ENCODE measurements around the gene SLC2A13.
"Not testable (repeated sequence)": the region's sequence is repeated elsewhere in the genome, so short reads cannot be mapped to it uniquely, and the experiment has no call there.

Gene SLC2A13

GRCh38 chr12:40034156-40034555 lies 71.7 kb downstream of the SLC2A13 start:
- no peak for DNase-seq

- no peak for DNase-seq
Measured at GRCh38 chr12:40033242-40033630, 72.6 kb downstream of the SLC2A13 start.

DNA sequence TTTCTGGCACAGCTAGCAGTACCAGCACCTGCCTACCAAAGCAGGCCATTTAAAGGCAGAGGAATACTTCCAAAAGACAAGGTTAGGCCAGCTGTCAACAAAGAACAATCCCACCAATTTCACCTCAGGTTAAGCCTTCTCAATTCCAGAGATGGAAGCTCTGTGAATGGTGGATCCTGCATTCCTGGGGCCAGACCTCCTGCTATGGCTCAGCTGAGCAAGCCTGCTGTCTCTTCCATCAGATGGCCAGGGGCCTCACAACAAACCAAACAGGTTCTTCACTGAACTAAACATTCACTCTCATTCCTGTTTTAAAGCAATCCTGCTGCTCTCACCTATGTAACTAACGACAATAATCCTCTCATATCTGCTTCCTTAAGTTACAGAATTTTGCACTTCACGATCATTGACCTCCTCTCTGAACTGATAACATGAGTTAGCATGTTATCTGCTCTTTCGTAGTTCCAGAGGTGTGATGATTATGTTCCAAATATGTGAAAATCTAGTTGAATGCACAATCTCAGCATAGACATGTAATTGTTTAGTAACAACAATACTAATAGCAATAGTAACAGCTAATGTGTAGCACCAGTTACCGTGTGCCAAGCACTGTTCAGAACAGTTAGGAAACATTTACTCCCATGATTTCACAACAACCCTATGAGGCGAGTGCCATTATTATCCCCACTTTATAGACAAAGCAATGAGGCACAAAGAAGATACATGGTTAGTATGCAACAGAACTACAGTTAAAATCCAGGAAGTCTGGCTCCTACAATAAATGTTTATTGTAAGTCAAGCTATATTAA lies 73.2 kb downstream of the SLC2A13 start:
- no peak for DNase-seq

DNA sequence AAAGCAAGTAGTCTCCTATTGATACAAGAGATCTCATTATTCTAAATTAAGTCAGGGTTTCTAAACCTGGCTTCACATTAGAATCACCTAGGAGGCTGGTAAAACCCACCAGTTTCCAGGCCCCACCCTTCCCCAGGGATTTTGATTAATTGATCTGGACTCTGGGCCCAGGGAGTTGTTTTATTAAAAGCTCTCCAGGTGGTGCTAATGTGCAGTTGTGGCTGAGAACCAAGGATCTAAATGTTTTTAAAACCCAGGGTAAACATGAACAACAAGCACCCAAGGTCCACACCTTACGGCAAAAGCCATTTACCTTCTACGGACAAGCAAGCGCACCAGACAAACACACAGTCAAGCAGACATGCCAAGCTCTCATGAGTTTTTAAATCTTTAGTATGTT lies 73.9 kb downstream of the SLC2A13 start:
- DNase-seq = no peak

DNA sequence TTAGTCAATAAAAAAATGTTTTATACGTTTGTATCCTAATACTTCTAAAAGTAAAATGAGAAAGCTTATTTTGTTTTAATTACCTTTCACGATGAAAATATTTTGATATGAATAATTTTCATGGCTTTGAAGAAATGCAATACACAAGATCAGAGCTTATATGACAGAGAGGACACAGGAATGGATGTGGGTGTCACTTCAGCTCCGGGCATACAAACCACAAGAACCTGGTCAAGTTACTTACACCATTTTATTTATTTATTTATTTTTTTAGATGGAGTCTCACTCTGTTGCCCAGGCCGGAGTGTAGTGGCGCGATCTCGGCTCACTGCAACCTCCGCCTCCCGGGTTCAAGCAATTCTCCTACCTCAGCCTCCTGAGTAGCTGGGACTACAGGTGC lies 74.9 kb downstream of the SLC2A13 start:
- not testable (repeated sequence) for DNase-seq

DNA sequence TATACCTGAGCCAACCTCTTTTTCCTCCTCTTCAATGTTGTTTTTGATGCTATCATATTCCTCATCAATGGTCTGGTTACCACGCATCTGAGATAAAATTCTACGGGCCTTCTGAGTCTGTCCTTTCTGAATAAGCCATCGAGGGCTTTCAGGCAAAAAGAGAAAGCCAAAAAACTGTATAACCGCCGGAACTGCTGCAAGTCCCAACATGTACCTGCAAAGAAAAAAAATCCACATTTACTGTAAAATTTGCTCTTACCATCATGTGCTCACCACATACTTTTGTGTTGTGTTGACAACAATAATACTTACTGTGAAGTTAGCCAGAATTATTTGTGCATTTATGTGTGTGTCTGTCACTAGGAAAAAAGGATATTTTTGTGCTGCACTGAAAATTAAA lies 77.6 kb downstream of the SLC2A13 start:
- DNase-seq = no peak

- no peak for DNase-seq
Measured at GRCh38 chr12:40022850-40023249, 83.0 kb downstream of the SLC2A13 start.

GRCh38 chr12:40020261-40020691 lies 85.6 kb downstream of the SLC2A13 start:
- DNase-seq = no peak

GRCh38 chr12:40017488-40017887 lies 88.4 kb downstream of the SLC2A13 start:
- DNase-seq = no peak

GRCh38 chr12:40016980-40017379 lies 88.9 kb downstream of the SLC2A13 start:
- no peak for DNase-seq

- DNase-seq = no peak
Measured at GRCh38 chr12:40015881-40016280, 90.0 kb downstream of the SLC2A13 start.

DNA sequence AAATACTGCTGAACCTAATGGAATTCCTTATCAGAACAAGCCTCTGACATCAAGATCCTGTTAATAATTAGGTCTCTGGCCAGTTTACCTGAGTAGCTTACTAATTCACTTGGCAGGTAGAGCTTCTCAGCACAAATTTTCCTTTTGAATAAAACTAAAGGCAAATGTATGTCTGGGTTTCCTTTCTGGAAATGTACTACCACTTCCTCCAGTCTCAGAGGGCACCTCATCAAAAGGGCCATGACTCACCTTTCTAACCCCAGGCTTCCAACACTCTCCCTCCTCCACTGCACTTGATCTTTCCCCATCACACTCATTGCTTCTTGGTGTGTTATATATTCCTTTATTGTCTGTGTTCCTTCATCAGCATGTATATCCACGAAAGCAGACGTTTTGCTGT lies 90.5 kb downstream of the SLC2A13 start:
- no peak for DNase-seq

DNA sequence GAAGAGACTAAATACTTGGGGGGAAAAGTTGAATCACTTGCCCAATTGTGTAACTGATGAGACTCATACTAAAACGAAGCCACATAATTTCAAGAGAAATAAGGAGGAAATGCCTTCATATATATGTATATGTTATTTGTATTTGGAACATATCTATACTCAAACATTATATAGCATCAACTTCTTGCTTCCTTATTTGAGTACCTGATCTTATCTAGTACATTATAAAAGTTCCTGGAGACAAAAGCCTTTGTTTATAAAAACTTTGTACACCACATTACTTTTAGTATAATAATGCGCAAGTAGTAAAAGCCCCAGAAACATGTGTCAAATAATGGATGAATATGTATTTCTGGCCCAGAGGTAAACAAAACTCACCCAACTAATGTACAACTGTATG lies 92.0 kb downstream of the SLC2A13 start:
- DNase-seq = no peak

DNA sequence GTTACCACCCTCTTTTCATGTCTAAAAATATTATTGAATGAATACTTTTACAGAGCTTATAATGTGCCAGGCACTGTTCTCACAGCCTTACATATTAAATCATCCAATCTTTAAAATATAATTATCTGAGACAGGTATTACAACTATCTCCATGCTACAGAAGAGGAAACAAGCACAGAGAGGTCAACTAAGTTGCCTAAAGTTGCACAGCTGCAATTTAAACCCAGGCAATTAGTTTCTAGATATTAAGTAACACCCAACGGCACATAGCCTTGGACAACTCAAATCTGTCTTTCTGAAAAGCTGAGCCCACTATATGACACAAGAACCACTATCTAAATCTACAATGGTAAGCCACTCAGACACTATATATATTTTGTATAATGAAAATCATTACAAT lies 92.6 kb downstream of the SLC2A13 start:
- DNase-seq = no peak

DNA sequence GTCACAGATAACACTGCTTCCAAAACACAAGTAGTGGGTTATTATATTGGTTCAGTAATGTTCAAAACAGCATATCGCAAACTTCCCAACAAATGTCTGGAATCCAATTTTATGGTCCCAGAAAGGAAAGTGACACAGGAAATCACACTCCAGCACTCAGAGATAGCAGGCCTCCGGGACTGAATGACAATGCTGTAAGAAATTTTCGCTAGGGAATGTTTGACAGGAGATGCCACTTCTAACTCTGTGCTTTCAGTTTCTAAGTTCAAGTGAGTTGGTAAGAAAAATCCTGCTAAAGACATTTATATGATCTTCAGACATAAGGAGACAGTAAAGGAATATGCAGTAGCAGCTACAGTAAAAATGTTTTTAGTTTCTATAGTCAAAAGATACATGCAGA lies 93.2 kb downstream of the SLC2A13 start:
- DNase-seq = no peak

DNA sequence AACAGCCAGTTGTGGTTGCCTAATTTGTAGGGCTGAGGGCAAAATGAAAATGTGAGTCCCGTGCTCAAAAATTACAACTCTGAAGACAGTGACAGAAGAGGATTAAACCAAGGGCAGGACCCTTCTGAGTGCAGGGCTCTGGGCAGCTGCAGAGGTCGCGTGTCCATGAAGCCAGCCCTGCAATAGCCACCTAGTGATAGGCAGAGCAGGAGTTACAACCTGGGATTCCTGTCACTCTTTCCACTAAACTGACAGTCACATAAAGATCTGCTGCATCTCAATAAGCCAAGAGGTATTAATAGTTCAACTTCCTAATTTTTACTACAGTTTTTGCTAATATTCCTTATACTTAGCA lies 94.1 kb downstream of the SLC2A13 start:
- DNase-seq = no peak

DNA sequence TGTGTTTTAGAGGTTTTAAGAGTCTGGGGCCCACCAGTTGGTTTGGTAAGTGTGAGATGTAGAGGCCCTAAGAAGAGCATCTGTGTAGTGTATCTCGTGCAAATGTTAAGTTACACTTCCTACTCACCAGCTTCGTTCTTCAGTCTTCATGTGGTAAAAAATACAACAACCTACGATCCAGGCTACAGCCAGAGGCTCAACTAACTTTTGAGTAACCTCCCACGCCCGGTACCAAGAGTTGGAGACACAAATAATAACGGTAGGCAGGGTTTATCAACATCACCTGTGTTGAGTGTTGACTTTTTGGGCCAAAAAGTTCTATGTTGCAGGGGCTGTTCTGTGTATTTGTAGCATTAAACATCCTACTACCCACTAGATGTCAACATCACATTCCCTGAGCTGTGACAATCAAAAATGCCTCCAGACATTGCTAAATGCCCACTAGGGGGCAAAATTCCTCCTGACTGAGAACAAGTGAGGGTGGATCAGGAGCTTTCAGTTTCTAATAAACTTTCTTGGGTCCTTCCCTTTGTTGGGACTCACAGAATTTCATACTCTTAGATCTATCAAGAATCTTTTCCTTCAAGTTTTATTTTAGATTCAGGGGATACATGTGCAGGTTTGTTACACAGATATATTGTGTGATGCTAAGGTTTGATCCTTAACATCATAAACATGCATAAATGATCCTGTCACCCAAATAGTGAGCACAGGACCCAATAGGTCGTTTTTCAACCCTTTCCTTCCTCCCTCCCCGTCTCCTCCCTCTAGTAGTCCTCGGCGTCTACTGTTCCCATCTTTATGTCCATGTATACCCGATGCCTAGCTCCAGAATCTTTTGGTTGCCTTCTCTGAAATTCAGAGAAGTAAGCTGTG lies 94.7 kb downstream of the SLC2A13 start:
- peak; percentile 46 for DNase-seq

DNA sequence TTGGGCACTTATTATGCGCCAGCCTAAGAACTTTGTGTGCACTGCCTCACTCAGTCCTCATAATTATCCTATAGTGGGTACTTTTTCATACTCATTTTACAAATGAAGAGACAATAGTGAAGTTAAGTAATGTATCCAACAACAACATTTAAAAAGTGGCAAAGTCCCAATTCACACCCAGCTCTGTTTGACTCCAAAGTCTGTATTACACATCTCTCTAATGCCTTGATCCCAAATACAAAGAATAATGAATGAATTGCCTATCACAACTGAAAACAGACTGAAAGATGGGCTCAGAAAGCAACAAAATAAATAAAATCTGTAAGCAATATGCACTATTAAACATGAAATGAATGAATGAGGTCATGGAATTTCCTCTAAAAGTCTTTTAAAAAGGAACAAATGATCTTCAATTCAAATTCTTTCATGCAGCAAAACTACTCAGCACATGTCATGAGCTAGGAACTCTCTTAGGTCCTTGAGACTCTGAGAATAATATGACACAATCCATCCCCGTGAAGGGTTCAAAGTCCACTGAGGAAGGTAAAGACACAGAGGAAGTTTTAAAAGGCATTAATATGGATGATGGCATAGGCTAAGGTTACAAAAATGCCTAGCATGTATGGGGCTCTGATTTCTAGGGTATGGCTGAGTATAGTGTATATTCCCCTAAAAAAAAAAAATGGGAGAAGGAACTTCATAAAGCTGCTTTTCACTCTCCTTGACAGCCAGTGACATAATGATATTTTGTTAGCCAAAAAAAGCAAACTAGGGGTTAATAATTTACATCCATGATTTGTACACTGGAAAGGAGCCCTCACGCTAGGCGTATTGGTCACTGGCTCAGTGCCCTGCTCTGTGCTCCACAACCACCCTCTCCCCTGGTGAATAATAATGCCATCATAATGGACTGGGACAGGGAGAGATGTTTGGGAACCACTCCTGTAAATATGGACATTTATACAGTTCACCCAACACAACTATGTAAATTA lies 103.4 kb downstream of the SLC2A13 start:
- peak; percentile 64 for DNase-seq

- no peak for DNase-seq
Measured at GRCh38 chr12:40001406-40001805, 104.5 kb downstream of the SLC2A13 start.

DNA sequence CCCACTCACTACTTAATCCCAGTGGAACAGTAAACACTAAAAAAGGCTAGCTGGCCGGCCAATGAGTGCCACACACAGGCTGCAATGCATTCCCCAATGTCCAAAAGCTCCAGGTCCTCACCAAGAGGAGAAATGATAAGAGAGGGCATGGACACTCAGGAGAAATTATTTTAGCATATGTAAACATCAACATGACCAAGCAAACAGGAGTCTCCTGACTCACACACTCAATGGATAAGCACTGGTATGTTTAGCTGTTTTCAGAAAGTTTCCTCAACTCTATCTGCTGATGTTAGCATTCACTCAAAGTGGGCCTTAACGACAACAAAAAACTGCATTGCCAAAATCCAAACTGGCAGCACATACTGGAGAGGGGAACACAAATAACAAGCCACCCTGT lies 105.0 kb downstream of the SLC2A13 start:
- no peak for DNase-seq

DNA sequence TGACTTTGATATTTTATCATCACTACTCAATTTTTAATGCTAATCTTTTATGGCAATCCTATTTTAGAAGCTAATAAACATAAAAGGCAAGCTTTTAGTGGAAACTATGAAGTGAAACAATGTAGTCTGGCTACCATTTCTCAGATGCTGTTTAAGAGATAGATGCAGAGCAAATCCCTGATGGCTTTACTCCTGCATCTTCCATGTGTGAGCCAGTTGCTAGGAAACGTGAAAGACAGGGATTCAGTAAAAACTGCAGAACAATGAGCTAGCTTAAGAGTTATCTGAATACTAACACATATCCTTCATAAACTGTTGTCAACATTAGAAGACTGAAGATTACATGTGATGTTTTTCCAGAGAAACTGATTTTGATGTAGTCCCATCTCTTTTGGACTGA lies 112.6 kb downstream of the SLC2A13 start:
- DNase-seq = no peak

GRCh38 chr12:39990122-39991101 lies 115.5 kb downstream of the SLC2A13 start:
- DNase-seq = peak; percentile 41
